A673 (cell line): Measurements from ENCODE around the gene NSUN6.

ENCODE experiments used
- EZH2 ChIP-seq: fragments of 200-600 bp; sonication (generic); IDR thresholded peaks from 2 replicates; pipeline ENCODE4 v1.6.1; 2017; ENCODE audit warnings: borderline replicate concordance, low read depth, mild to moderate bottlenecking, mixed read lengths, antibody characterized with exemption, low read length; ENCODE audit not compliant: poor library complexity, severe bottlenecking
- TF ChIP-seq, protein P1 (sequence below): fragments of 300-800, 200-600 bp; sonication (generic); conservative IDR thresholded peaks from 2 replicates; pipeline ENCODE4 v1.5.1; 2017; ENCODE audit warnings: low read depth, mild to moderate bottlenecking, antibody characterized with exemption, low read length, moderate library complexity, mixed read lengths

DNA sequence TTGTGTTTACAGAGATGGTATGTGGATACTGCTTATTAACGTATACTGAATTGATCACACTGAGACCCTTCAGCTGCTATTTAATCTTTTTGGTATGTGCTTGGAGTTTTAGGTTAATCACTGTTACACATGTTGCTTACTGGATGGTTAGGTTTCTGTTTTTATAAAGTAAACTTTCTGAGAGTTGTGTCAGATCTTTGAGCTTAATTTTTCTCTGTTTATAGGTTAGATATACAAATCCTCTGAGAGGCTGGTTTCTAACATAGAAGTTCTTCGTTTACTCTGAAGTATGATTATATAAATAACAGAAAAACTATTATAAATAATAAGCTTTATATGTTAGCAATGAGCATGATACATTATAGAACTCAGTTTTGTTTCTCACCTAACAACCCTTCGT is 123.1 kb downstream of the NSUN6 start:
- TF ChIP-seq, protein P1, sequence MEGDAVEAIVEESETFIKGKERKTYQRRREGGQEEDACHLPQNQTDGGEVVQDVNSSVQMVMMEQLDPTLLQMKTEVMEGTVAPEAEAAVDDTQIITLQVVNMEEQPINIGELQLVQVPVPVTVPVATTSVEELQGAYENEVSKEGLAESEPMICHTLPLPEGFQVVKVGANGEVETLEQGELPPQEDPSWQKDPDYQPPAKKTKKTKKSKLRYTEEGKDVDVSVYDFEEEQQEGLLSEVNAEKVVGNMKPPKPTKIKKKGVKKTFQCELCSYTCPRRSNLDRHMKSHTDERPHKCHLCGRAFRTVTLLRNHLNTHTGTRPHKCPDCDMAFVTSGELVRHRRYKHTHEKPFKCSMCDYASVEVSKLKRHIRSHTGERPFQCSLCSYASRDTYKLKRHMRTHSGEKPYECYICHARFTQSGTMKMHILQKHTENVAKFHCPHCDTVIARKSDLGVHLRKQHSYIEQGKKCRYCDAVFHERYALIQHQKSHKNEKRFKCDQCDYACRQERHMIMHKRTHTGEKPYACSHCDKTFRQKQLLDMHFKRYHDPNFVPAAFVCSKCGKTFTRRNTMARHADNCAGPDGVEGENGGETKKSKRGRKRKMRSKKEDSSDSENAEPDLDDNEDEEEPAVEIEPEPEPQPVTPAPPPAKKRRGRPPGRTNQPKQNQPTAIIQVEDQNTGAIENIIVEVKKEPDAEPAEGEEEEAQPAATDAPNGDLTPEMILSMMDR, result no peak
- no peak for TF ChIP-seq EZH2
